Gastrocnemius medialis (tissue), 4 donors: ENCODE data around the gene ITPK1.

Experiments
- CTCF ChIP-seq, 5 experiments: fragments of 450-650 bp in 3 of 5; fragments of 200-600 bp in 2 of 5; sonication (generic) in 2 of 5; IDR thresholded peaks in 4 of 5; conservative IDR thresholded peaks in 1 of 5; 1 replicate in 4 of 5; 2 replicates in 1 of 5; pipeline ENCODE4 v1.5.1; 2016 to 2019; ENCODE audit warnings: antibody characterized with exemption in 5 of 5, mild to moderate bottlenecking in 3 of 5, moderate library complexity in 3 of 5
- POLR2A ChIP-seq, 2 donors: fragments of 450-650 bp; IDR thresholded peaks; one replicate each; pipeline ENCODE4 v1.6.1; 2017; ENCODE audit warnings: antibody characterized with exemption in 2 of 2, mild to moderate bottlenecking in 2 of 2, moderate library complexity in 2 of 2

- no peak for TF ChIP-seq CTCF (IDR thresholded peaks at IDR 0.05 in 4 of 5, conservative IDR thresholded peaks at IDR 0.05 in 1 of 5)
- TF ChIP-seq POLR2A (IDR thresholded peaks at IDR 0.05), result no peak
Observed at GRCh38 chr14:93068711-93069110, 47.0 kb downstream of the ITPK1 start.
